IMR-90 (cell line): Measurements from ENCODE around the gene RTL5.

Source experiments
- CEBPB ChIP-seq: IDR thresholded peaks from 2 replicates; pipeline ENCODE4 v1.6.1; 2012; ENCODE audit warnings: low read depth, low read length, improper control_type of control experiment
- CHD1 ChIP-seq: IDR thresholded peaks from 2 replicates; pipeline ENCODE4 v1.6.1; 2012; ENCODE audit warnings: low read depth, low read length, improper control_type of control experiment
- CTCF ChIP-seq: conservative IDR thresholded peaks from 2 replicates; pipeline ENCODE4 v1.5.1; 2012; ENCODE audit warnings: mild to moderate bottlenecking, low read depth, low read length, improper control_type of control experiment
- FOS ChIP-seq: fragments of 150-350 bp; IDR thresholded peaks from 2 replicates; pipeline ENCODE4 v1.6.1; 2016; ENCODE audit warnings: low read depth, low read length
- NFE2L2 ChIP-seq: fragments of 150-350 bp; IDR thresholded peaks from 2 replicates; pipeline ENCODE4 v1.6.1; 2016; ENCODE audit warnings: low read depth, mild to moderate bottlenecking, low read length
- POLR2A ChIP-seq: IDR thresholded peaks from 2 replicates; pipeline ENCODE4 v1.6.1; 2012; ENCODE audit warnings: mild to moderate bottlenecking, low read depth, low read length
- RAD21 ChIP-seq: IDR thresholded peaks from 2 replicates; pipeline ENCODE4 v1.6.1; 2012; ENCODE audit warnings: low read length, improper control_type of control experiment
- RCOR1 ChIP-seq: IDR thresholded peaks from 2 replicates; pipeline ENCODE4 v1.6.1; 2012; ENCODE audit warnings: mild to moderate bottlenecking, low read length, improper control_type of control experiment; ENCODE audit not compliant: insufficient replicate concordance
- RFX5 ChIP-seq: IDR thresholded peaks from 2 replicates; pipeline ENCODE4 v1.8.0; 2012; ENCODE audit warnings: low read depth, mild to moderate bottlenecking, low read length, moderate library complexity
- SMC3 ChIP-seq: fragments of 150-350 bp; IDR thresholded peaks from 2 replicates; pipeline ENCODE4 v1.6.1; 2016; ENCODE audit warnings: low read depth, mild to moderate bottlenecking, antibody characterized with exemption, low read length, moderate library complexity
- USF2 ChIP-seq: fragments of 150-350 bp; IDR thresholded peaks from 2 replicates; pipeline ENCODE4 v1.6.1; 2017; ENCODE audit warnings: mild to moderate bottlenecking, antibody characterized with exemption, low read length, low read depth

DNA sequence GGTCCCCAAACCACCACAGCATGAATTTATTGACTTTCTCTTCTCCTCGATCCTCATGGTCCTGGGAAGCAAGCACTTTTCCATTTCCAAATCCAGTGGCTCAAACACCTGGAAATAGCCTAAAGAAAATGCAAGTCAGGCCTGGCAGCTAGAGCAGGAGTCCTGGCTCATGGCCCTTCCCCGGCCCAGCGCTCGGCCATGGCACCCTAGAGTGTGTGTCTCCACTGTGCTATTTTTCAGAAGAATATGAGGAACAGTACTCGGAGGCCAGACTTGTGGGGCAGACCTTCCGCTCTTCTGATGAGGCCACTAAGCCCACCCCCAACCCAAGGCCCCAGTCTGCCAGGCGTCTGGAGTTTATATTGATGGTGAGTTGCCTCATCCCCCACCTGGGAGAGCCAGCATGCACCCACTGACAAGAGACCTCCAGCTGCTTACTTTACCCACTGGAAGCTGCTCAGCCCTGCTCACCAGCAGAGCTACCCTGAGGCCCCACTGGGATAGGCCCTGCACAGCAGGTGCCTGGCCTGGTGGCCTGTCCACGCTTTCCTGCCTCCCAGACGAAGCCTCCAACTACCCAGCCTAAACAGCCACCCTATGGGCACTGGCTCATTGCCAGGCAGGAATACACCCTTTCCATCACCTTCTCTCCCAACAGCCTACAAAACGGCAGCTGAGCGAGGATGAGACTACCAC lies 2.3 kb upstream of the RTL5 start:
- TF ChIP-seq CTCF (no peak), RCOR1 (no peak), USF2 (no peak), POLR2A (no peak), NFE2L2 (no peak), RAD21 (no peak), SMC3 (no peak), RFX5 (no peak), FOS (no peak), CEBPB (no peak), CHD1 (no peak)
